ENCODE results near the gene TMEM151A.
"Not testable (repeated sequence)": the region's sequence is repeated elsewhere in the genome, so short reads cannot be mapped to it uniquely, and the experiment has no call there.

Gene TMEM151A

GRCh38 chr11:66291706-66292542 is at the start of gene TMEM151A:
TMEM151A (plus strand) TSS chr11:66291894; CDS start chr11:66292014, 120 bp downstream.
- FAIRE-seq, result no peak

- FAIRE-seq, result no peak
Observed at GRCh38 chr11:66242095-66242765, 49.5 kb upstream of the TMEM151A start.

- FAIRE-seq, result no peak
Observed at GRCh38 chr11:66243782-66244535, 47.7 kb upstream of the TMEM151A start.

- FAIRE-seq, result no peak
Observed at GRCh38 chr11:66247295-66247694, 44.4 kb upstream of the TMEM151A start.

- FAIRE-seq, result no peak
Observed at GRCh38 chr11:66247801-66248200, 43.9 kb upstream of the TMEM151A start.

GRCh38 chr11:66248903-66249302 is 42.8 kb upstream of the TMEM151A start:
- FAIRE-seq, result no peak

GRCh38 chr11:66251809-66252208 is 39.9 kb upstream of the TMEM151A start:
- FAIRE-seq, result no peak

- FAIRE-seq, result not testable (repeated sequence)
Observed at GRCh38 chr11:66253081-66253480, 38.6 kb upstream of the TMEM151A start.

- FAIRE-seq, result no peak
Observed at GRCh38 chr11:66258473-66258893, 33.2 kb upstream of the TMEM151A start.

GRCh38 chr11:66259225-66259624 is 32.5 kb upstream of the TMEM151A start:
- no peak for FAIRE-seq

GRCh38 chr11:66259956-66260355 is 31.7 kb upstream of the TMEM151A start:
- FAIRE-seq, result no peak

GRCh38 chr11:66261578-66261977 is 30.1 kb upstream of the TMEM151A start:
- no peak for FAIRE-seq

- FAIRE-seq, result no peak
Observed at GRCh38 chr11:66262191-66262590, 29.5 kb upstream of the TMEM151A start.

- no peak for FAIRE-seq
Observed at GRCh38 chr11:66262696-66263095, 29.0 kb upstream of the TMEM151A start.

- FAIRE-seq, result no peak
Observed at GRCh38 chr11:66263231-66263630, 28.5 kb upstream of the TMEM151A start.

- FAIRE-seq, result no peak
Observed at GRCh38 chr11:66263785-66264184, 27.9 kb upstream of the TMEM151A start.

GRCh38 chr11:66264383-66264782 is 27.3 kb upstream of the TMEM151A start:
- no peak for FAIRE-seq

GRCh38 chr11:66264914-66265313 is 26.8 kb upstream of the TMEM151A start:
- FAIRE-seq, result no peak

- no peak for FAIRE-seq
Observed at GRCh38 chr11:66265531-66266377, 25.9 kb upstream of the TMEM151A start.

GRCh38 chr11:66266378-66267038 is 25.2 kb upstream of the TMEM151A start:
- FAIRE-seq, result no peak

- no peak for FAIRE-seq
Observed at GRCh38 chr11:66267039-66267378, 24.7 kb upstream of the TMEM151A start.

Data from G401.6 (cell line).